Cardiac muscle cell (in vitro differentiated cells and primary cell): ENCODE measurements around the gene WDR55. TPM values are rescaled to one million over a fixed set of nuclear protein-coding genes. Genes with fewer than 3 reads are reported as not detected.
"Not testable (repeated sequence)": the region's sequence is repeated elsewhere in the genome, so short reads cannot be mapped to it uniquely, and the experiment has no call there.

Experiments used
- DNase-seq, 2 donors: peaks; one replicate each; pipeline versions ENCODE4 v3.0.0 to v3.0.0-alpha.2; 2010 to 2017; ENCODE audit warnings: low read depth in 1 of 2, low spot score in 1 of 2
- H3K27ac ChIP-seq: fragments of 200-600 bp; sonication (generic); 2 replicates; pipeline ENCODE4 v1.5.1; 2016
- H3K27me3 ChIP-seq: fragments of 200-600 bp; sonication (generic); 2 replicates; pipeline ENCODE4 v1.6.0; 2016; ENCODE audit warnings: control low read depth
- H3K36me3 ChIP-seq: fragments of 200-600 bp; sonication (generic); 2 replicates; pipeline ENCODE4 v1.5.1; 2016; ENCODE audit warnings: control low read depth
- H3K4me1 ChIP-seq: fragments of 200-600 bp; sonication (generic); 2 replicates; pipeline ENCODE4 v1.8.1; 2017; ENCODE audit warnings: low read depth, mild to moderate bottlenecking, mixed run types
- H3K4me3 ChIP-seq: fragments of 200-600 bp; sonication (generic); 2 replicates; pipeline ENCODE4 v1.5.1; 2016; ENCODE audit warnings: mild to moderate bottlenecking
- H3K9me3 ChIP-seq: fragments of 200-600 bp; sonication (generic); 2 replicates; pipeline ENCODE4 v1.5.1; 2017; ENCODE audit warnings: low read depth, mild to moderate bottlenecking, control low read depth
- polyA plus RNA-seq: library from polyadenylated mRNA; unstranded; fragments of >200 nt; fragmentation: Nextera tagmentation; extraction: Ambion mirVana; gene quantifications from 2 replicates; pipeline ENCODE4 v1.2.1, GENCODE V29; 2016
- total RNA-seq: library from RNA; depleted of rRNA; stranded (reverse); fragments of >200 nt; gene quantifications from 2 replicates; pipeline ENCODE4 v1.2.3, GENCODE V29; 2016
- TF ChIP-seq, protein P1 (sequence below): IDR thresholded peaks from 2 replicates; pipeline ENCODE4 v1.5.1; 2012; ENCODE audit warnings: low read depth, mild to moderate bottlenecking, low read length

Gene WDR55
- total and polyA plus RNA-seq, 2 experiments from 2014 or later: 17.7 to 23.8 TPM

DNA sequence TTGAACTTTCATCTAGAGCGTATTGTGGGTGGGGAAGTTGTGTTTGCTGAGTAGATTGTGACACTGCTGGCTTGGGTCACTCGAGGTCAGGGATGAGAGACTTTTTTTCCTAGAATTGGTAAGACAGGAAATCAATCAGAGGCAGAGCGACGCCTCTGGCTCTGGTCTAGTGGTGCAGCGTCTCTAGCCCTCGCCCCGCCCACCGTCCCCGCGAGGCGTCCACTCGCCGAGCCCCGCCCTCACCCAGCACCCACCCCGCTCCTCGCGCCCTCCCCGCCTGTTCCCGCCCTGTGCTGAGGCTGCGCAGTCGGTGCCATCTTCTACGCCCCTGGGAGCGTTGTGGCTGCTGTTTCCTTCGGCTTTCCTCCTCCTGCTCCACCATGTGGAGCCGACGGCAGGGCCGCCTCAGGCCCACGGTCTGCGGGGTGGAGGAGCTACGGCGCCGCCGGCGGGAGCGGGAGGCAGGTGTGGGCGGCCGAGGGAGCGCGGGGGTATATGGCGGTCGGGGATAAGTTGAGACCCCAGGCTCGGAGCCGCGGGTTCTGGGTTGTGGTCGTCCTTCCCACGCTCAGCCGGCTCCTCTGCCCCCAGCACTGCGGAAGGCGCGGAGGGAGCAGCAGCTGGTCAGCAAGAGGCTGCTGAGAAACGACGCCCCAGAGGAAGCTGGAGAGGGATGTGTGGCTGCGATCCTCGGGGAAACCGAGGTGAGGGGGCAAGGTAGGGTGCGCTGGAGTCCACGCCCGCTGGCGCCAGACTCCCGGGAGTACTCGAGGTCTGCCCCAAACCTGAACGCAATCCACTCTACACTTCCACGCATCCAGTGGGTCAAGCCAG is 25.3 kb upstream of the WDR55 start, which contains the start of gene TMCO6:
TMCO6 (plus strand) TSS at position 304 of the 834 bp plus-strand sequence; CDS start at position 381, 77 bp downstream.
- Histone ChIP-seq H3K36me3 (peaks cover 7% of the 10 kb centered on the region), H3K9me3 (no peaks in the 10 kb centered on the region), H3K4me1 (peaks cover 9% of the 10 kb centered on the region), H3K27ac (peak within 1 kb of the TSS; percentile 79), H3K27me3 (no peaks in the 10 kb centered on the region), H3K4me3 (peak within 1 kb of the TSS; percentile 56)
- peak; percentile 96 to 98 for DNase-seq
- TF ChIP-seq, protein P1, sequence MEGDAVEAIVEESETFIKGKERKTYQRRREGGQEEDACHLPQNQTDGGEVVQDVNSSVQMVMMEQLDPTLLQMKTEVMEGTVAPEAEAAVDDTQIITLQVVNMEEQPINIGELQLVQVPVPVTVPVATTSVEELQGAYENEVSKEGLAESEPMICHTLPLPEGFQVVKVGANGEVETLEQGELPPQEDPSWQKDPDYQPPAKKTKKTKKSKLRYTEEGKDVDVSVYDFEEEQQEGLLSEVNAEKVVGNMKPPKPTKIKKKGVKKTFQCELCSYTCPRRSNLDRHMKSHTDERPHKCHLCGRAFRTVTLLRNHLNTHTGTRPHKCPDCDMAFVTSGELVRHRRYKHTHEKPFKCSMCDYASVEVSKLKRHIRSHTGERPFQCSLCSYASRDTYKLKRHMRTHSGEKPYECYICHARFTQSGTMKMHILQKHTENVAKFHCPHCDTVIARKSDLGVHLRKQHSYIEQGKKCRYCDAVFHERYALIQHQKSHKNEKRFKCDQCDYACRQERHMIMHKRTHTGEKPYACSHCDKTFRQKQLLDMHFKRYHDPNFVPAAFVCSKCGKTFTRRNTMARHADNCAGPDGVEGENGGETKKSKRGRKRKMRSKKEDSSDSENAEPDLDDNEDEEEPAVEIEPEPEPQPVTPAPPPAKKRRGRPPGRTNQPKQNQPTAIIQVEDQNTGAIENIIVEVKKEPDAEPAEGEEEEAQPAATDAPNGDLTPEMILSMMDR: peak; percentile 59

- Histone ChIP-seq H3K36me3 (peaks cover 11% of the 10 kb centered on the region), H3K4me3 (no peak overlapping the region)
- TF ChIP-seq, protein P1: no peak
These were observed 23.0 kb upstream of the WDR55 start for GRCh38 chr5:140641716-140642115.

DNA sequence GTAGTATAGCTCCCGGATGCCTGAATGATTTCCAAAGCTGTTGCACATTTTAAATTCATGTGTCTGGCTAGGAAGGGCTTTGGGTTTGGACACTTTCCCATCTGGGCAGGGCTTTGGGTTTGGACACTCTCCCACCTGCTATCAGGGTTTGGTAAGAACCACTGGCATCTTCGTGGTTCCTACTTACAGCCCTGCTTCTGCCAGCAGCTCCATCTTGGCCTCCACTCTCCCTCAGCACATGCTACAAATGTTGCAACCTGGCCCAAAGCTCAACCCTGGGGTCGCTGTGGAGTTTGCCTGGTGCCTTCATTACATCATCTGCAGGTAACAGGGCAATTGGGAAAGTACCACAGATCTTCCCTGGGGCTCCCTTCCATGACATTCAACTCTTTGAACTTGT is 22.0 kb upstream of the WDR55 start:
- H3K27me3 ChIP-seq: no peaks in the 10 kb centered on the region
- DNase-seq: peak in 1 of 2 donors; percentile 92
- TF ChIP-seq, protein P1: no peak

More at GRCh38 chr5:140641716-140642115, 23.0 kb upstream of the WDR55 start:
- peaks cover 14% of the 10 kb centered on the region for H3K4me1 ChIP-seq
- no peak for DNase-seq
- no peak overlapping the region for H3K27ac ChIP-seq
- no peaks in the 10 kb centered on the region for H3K27me3 ChIP-seq
- H3K9me3 ChIP-seq: no peaks in the 10 kb centered on the region

DNA sequence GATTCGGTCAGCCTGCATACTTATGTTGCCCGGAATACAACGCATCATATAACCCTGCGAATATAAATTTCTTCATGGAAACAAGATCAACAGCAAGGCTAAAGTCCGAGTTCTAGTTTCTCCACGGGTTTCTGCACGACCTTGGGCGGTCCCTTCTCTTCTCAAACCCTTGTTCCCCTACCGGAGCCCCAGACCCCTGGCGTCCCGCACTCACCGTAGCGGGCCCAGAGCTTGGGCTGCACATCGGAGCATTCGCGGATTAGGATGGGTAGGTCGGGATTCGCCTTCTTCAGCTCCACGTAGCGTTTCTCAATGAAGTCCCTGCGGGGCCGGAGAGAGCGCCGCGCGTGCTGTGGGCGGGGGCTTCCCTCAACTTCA is 17.7 kb upstream of the WDR55 start:
- no peak for DNase-seq
- Histone ChIP-seq H3K4me1 (peaks cover 11% of the 10 kb centered on the region), H3K36me3 (peaks cover 35% of the 10 kb centered on the region), H3K9me3 (no peaks in the 10 kb centered on the region), H3K4me3 (peak overlapping the region; percentile 93), H3K27ac (peak overlapping the region; percentile 75), H3K27me3 (no peaks in the 10 kb centered on the region)
- TF ChIP-seq, protein P1: no peak

More for the DNA sequence above, 22.0 kb upstream of the WDR55 start:
- Histone ChIP-seq H3K4me1 (peaks cover 14% of the 10 kb centered on the region), H3K36me3 (peaks cover 11% of the 10 kb centered on the region), H3K4me3 (no peak overlapping the region), H3K27ac (no peak overlapping the region), H3K9me3 (no peaks in the 10 kb centered on the region)

DNA sequence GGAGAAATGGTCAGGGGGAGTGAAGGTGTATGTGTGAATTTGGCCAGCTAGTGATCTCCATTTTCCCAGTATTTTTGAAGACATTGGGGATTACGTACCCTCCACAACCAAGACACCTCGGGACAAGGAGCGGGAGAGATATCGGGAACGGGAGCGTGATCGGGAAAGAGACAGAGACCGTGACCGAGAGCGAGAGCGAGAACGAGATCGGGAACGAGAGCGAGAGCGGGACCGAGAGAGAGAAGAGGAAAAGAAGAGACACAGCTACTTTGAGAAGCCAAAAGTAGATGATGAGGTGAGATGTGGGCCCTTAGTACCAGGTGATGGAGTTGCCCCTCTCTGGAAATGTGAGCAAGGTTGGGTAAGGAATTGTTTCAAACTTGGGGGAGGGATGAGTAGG is 5.8 kb upstream of the WDR55 start:
- DNase-seq: no peak
- Histone ChIP-seq H3K27ac (no peak overlapping the region), H3K4me1 (peaks cover 1% of the 10 kb centered on the region), H3K9me3 (no peaks in the 10 kb centered on the region), H3K36me3 (peaks cover 81% of the 10 kb centered on the region), H3K4me3 (no peak overlapping the region), H3K27me3 (no peaks in the 10 kb centered on the region)
- TF ChIP-seq, protein P1: no peak

GRCh38 chr5:140660371-140660770 is 4.3 kb upstream of the WDR55 start:
- peaks cover 66% of the 10 kb centered on the region for H3K36me3 ChIP-seq
- H3K9me3 ChIP-seq, H3K27ac ChIP-seq, H3K27me3 ChIP-seq, H3K4me1 ChIP-seq, H3K4me3 ChIP-seq, DNase-seq: not testable (repeated sequence)
